HepG2 (cell line): ENCODE measurements around the gene COPS3. TPM values are rescaled to one million over a fixed set of nuclear protein-coding genes. Genes with fewer than 3 reads are reported as not detected.

Experiments
- ATAC-seq: fragments of 200-7000 bp; cut with Tn5 transposase; 3 replicates; pipeline ENCODE4 v1.9.1; 2020; ENCODE audit warnings: mild to moderate bottlenecking, moderate library complexity
- BruUV-seq: library from RNA; stranded (reverse); fragments of 400-500 nt; replicated peaks from 2 replicates; lab custom pipeline; 2021; lab: Mats Ljungman, UMichigan
- CTCF ChIA-PET: fragments of 300-600 bp; formaldehyde crosslinking; extraction: SDS; loops from one replicate; lab custom pipeline; 2021; ENCODE audit warnings: low total read pairs, inconsistent platforms, low intra/inter-chr PET ratio; lab: Yijun Ruan, JAX
- POLR2A ChIA-PET: fragments of 350-600 bp; sonication (Branson Sonifier 250); formaldehyde crosslinking; loops from one replicate; lab custom pipeline; 2020; ENCODE audit warnings: antibody characterized with exemption, inconsistent platforms; lab: Yijun Ruan, JAX
- DNase-seq: peaks from one replicate; pipeline ENCODE4 v3.0.0-alpha.2; 2015; ENCODE audit warnings: low spot score
- FAIRE-seq: peaks from 3 replicates; lab custom pipeline; 2011; peaks lifted over from hg19 to GRCh38; lab: Jason Lieb, UNC
- H2AFZ ChIP-seq: one replicate; pipeline ENCODE4 v1.6.1; 2011; ENCODE audit warnings: low read length, inconsistent platforms
- H3K27ac ChIP-seq: fragments of 300-600 bp; 3 replicates; pipeline ENCODE4 v1.8.0; 2011; ENCODE audit warnings: mixed run types, mild to moderate bottlenecking, mixed read lengths, low read length, inconsistent platforms; ENCODE audit not compliant: insufficient read depth; ENCODE audit errors: extremely low read length
- H3K27me3 ChIP-seq, 2 experiments: fragments of 200-600 bp in 1 of 2; 2 replicates in 1 of 2; 3 replicates in 1 of 2; pipeline versions ENCODE4 v1.6.0 to v1.8.0; 2011; ENCODE audit warnings: low read length in 2 of 2, mild to moderate bottlenecking in 2 of 2, moderate library complexity in 2 of 2, inconsistent platforms in 1 of 2; ENCODE audit not compliant: insufficient read depth in 2 of 2, control insufficient read depth in 1 of 2
- H3K36me3 ChIP-seq, 2 experiments: fragments of 200-600 bp in 1 of 2; replicated peaks in 1 of 2; 2 replicates in 1 of 2; 3 replicates in 1 of 2; pipeline versions ENCODE4 v1.5.1 to v1.8.0; 2011; ENCODE audit warnings: low read length in 2 of 2, inconsistent platforms in 1 of 2; ENCODE audit not compliant: insufficient read depth in 2 of 2, control insufficient read depth in 1 of 2
- H3K4me1 ChIP-seq: 2 replicates; pipeline ENCODE4 v1.5.1; 2012; ENCODE audit warnings: low read length, inconsistent platforms; ENCODE audit not compliant: insufficient read depth
- H3K4me2 ChIP-seq: 2 replicates; pipeline ENCODE4 v1.6.0; 2011; ENCODE audit warnings: low read depth, low read length, inconsistent platforms
- H3K4me3 ChIP-seq, 3 experiments: fragments of 200-600 bp in 1 of 3; sonication (generic), shearing (Covaris generic) in 1 of 3; replicated peaks in 1 of 3; 2 replicates each; pipeline ENCODE4 v1.5.1; 2011 to 2016; ENCODE audit warnings: low read length in 3 of 3, inconsistent platforms in 2 of 3, low read depth in 2 of 3, mild to moderate bottlenecking in 2 of 3, control low read depth in 1 of 3, mixed read lengths in 1 of 3; ENCODE audit not compliant: insufficient read depth in 1 of 3
- H3K79me2 ChIP-seq: one replicate; pipeline ENCODE4 v1.6.1; 2011; ENCODE audit warnings: low read length, inconsistent platforms; ENCODE audit not compliant: insufficient read depth
- H3K9ac ChIP-seq: 2 replicates; pipeline ENCODE4 v1.6.0; 2011; ENCODE audit warnings: mild to moderate bottlenecking, low read depth, low read length, inconsistent platforms; ENCODE audit not compliant: insufficient read depth
- H3K9me3 ChIP-seq: 2 replicates; pipeline ENCODE4 v1.5.1; 2012; ENCODE audit warnings: mild to moderate bottlenecking, low read length
- H4K20me1 ChIP-seq: 2 replicates; pipeline ENCODE4 v1.6.0; 2011; ENCODE audit warnings: inconsistent platforms, mild to moderate bottlenecking, low read length, moderate library complexity; ENCODE audit not compliant: insufficient read depth
- ATF5 ChIP-seq: sonication (generic); formaldehyde crosslinking; IDR thresholded peaks from 2 replicates; pipeline ENCODE4 v1.4.0; 2020; ENCODE audit warnings: mild to moderate bottlenecking, low read depth, missing genetic modification reagents
- HDAC1 ChIP-seq: sonication (generic); formaldehyde crosslinking; IDR thresholded peaks from 2 replicates; pipeline ENCODE4 v1.5.1; 2020; ENCODE audit warnings: mild to moderate bottlenecking, missing genetic modification reagents
- MBD4 ChIP-seq: IDR thresholded peaks from 2 replicates; pipeline ENCODE4 v1.6.1; 2012; ENCODE audit warnings: low read length, inconsistent platforms, borderline replicate concordance
- NONO ChIP-seq, 2 experiments: fragments of 450-650 bp in 1 of 2; sonication (generic) in 1 of 2; formaldehyde crosslinking in 1 of 2; IDR thresholded peaks in 1 of 2; conservative IDR thresholded peaks in 1 of 2; 2 replicates each; pipeline versions ENCODE4 v1.6.1 to v1.8.0; 2017 to 2022; ENCODE audit warnings: mild to moderate bottlenecking in 1 of 2, missing genetic modification reagents in 1 of 2, moderate library complexity in 1 of 2
- PBX2 ChIP-seq: IDR thresholded peaks from 2 replicates; pipeline ENCODE4 v1.6.1; 2016; ENCODE audit warnings: control low read depth
- PHF5A ChIP-seq: IDR thresholded peaks from one replicate; pipeline ENCODE4 v1.6.1; 2018; ENCODE audit warnings: low read depth, missing genetic modification reagents; ENCODE audit not compliant: unreplicated experiment
- RARA ChIP-seq: IDR thresholded peaks from 2 replicates; pipeline ENCODE4 v1.6.1; 2016; ENCODE audit warnings: missing genetic modification reagents, missing compliant biosample characterization
- ZIK1 ChIP-seq: sonication (generic); formaldehyde crosslinking; IDR thresholded peaks from 2 replicates; pipeline ENCODE4 v1.5.0; 2020; ENCODE audit warnings: mild to moderate bottlenecking, low read depth, missing genetic modification reagents, borderline replicate concordance
- ZNF274 ChIP-seq: sonication (generic); formaldehyde crosslinking; IDR thresholded peaks from 2 replicates; pipeline ENCODE4 v1.5.1; 2020; ENCODE audit warnings: mild to moderate bottlenecking, missing genetic modification reagents
- ZNF451 ChIP-seq: sonication (generic); formaldehyde crosslinking; IDR thresholded peaks from 2 replicates; pipeline ENCODE4 v1.5.0; 2020; ENCODE audit warnings: mild to moderate bottlenecking, missing genetic modification reagents
- ZNF775 ChIP-seq: sonication (generic); formaldehyde crosslinking; IDR thresholded peaks from 2 replicates; pipeline ENCODE4 v1.4.0; 2020; ENCODE audit warnings: missing genetic modification reagents, mild to moderate bottlenecking, moderate library complexity, borderline replicate concordance
- ZSCAN9 ChIP-seq: IDR thresholded peaks from 2 replicates; pipeline ENCODE4 v1.6.1; 2016; ENCODE audit warnings: borderline replicate concordance
- WGBS: methylation state at CpG from one replicate; pipeline ENCODE4 v1.1.6; 2017; ENCODE audit warnings: low lambda C conversion rate; 5-methylcytosine and 5-hydroxymethylcytosine counted together
- in situ Hi-C: cut with HindIII; loops from 2 replicates; pipeline ENCODE4 v1.10.0; 2017; ENCODE audit warnings: low pct_unique_long_range_greater_than_20kb; ENCODE audit not compliant: extremely low pct_ligation_motif_present
- intact Hi-C: fragments of 100-400 bp; cut with micrococcal nuclease; formaldehyde crosslinking; loops from one replicate; pipeline ENCODE4 v1.10.0; 2022; ENCODE audit not compliant: unreplicated experiment
- polyA plus RNA-seq, 8 experiments: library from polyadenylated mRNA; depleted of rRNA in 3 of 8; stranded (reverse) in 7 of 8; unstranded in 1 of 8; fragments of >200 nt; fragmentation: Illumina TruSeq in 4 of 8; extraction: Trizol in 4 of 8; gene quantifications; 2 replicates each; pipeline versions ENCODE4 v1.2.1 to v1.2.3, GENCODE V29; 2011 to 2016; ENCODE audit warnings: low read depth in 4 of 8, missing spikeins in 1 of 8, mixed read lengths in 1 of 8; ENCODE audit not compliant: insufficient read depth in 1 of 8
- total RNA-seq, 5 experiments: library from RNA; depleted of rRNA; stranded (reverse); fragments of >200 nt; fragmentation: Illumina TruSeq; extraction: Trizol; gene quantifications; 2 replicates each; pipeline ENCODE4 v1.2.3, GENCODE V29; 2016; ENCODE audit warnings: low read depth in 1 of 5
- TF ChIP-seq, protein P1 (sequence below): sonication (generic); formaldehyde crosslinking; IDR thresholded peaks from 2 replicates; pipeline ENCODE4 v1.5.0; 2020; ENCODE audit warnings: mild to moderate bottlenecking, missing genetic modification reagents
- TF ChIP-seq, protein P2 (sequence below): sonication (generic); formaldehyde crosslinking; IDR thresholded peaks from 2 replicates; pipeline ENCODE4 v1.4.0; 2020; ENCODE audit warnings: missing genetic modification reagents, mild to moderate bottlenecking, borderline replicate concordance
- TF ChIP-seq, protein P3 (sequence below): sonication (generic); formaldehyde crosslinking; IDR thresholded peaks from 2 replicates; pipeline ENCODE4 v1.8.0; 2022; ENCODE audit warnings: missing genetic modification reagents, mild to moderate bottlenecking, inconsistent platforms, borderline replicate concordance
- TF ChIP-seq, protein P4 (sequence below): sonication (generic); formaldehyde crosslinking; IDR thresholded peaks from 2 replicates; pipeline ENCODE4 v1.4.0; 2020; ENCODE audit warnings: missing genetic modification reagents

COPS3 gene
- total and polyA plus RNA-seq, 2 of the 13 experiments (the other 11 are each of a cell fraction or from before 2014, with no cell fraction given): 46.3 to 103 TPM

GRCh38 chr17:17324616-17325015 is 43.6 kb upstream of the COPS3 start:
- ATAC-seq (no peak), DNase-seq (no peak), FAIRE-seq (no peak)
- H3K79me2 ChIP-seq: no peaks in the 10 kb centered on the region
- 56% methylated on average over 8 of the region's 8 CpGs for WGBS
- no peak overlapping the region for H3K27ac ChIP-seq
- H2AFZ ChIP-seq: no peak overlapping the region
- no peaks in the 10 kb centered on the region for H3K36me3 ChIP-seq
- BruUV-seq: no TSS peak
- no peaks in the 10 kb centered on the region for H3K4me1 ChIP-seq
- in situ Hi-C loops: no loop called here
- ChIA-PET POLR2A (no interaction called here), CTCF (no interaction called here)
- no peaks in the 10 kb centered on the region for H3K9me3 ChIP-seq
- H3K4me2 ChIP-seq: no peak overlapping the region
- H3K4me3 ChIP-seq: no peak overlapping the region
- intact Hi-C loops: no loop called here
- H3K27me3 ChIP-seq: peaks cover 2 to 11% of the 10 kb centered on the region in 2 experiments; a peak in 3 of 5 replicates
- no peak overlapping the region for H3K9ac ChIP-seq
- no peaks in the 10 kb centered on the region for H4K20me1 ChIP-seq
- TF ChIP-seq HDAC1 (CRISPR knock-in tag) (no peak), ZIK1 (CRISPR knock-in tag) (no peak), PHF5A (CRISPR knock-in tag) (no peak), ZSCAN9 (no peak), RARA (CRISPR knock-in tag) (no peak), PBX2 (CRISPR knock-in tag) (no peak), ZNF775 (CRISPR knock-in tag) (no peak), NONO (IDR thresholded peaks at IDR 0.05) (no peak), NONO (CRISPR knock-in tag; conservative IDR thresholded peaks at IDR 0.05) (no peak), MBD4 (no peak), ZNF274 (CRISPR knock-in tag) (no peak), ATF5 (CRISPR knock-in tag) (no peak), ZNF451 (CRISPR knock-in tag) (no peak)
- TF ChIP-seq, protein P1, sequence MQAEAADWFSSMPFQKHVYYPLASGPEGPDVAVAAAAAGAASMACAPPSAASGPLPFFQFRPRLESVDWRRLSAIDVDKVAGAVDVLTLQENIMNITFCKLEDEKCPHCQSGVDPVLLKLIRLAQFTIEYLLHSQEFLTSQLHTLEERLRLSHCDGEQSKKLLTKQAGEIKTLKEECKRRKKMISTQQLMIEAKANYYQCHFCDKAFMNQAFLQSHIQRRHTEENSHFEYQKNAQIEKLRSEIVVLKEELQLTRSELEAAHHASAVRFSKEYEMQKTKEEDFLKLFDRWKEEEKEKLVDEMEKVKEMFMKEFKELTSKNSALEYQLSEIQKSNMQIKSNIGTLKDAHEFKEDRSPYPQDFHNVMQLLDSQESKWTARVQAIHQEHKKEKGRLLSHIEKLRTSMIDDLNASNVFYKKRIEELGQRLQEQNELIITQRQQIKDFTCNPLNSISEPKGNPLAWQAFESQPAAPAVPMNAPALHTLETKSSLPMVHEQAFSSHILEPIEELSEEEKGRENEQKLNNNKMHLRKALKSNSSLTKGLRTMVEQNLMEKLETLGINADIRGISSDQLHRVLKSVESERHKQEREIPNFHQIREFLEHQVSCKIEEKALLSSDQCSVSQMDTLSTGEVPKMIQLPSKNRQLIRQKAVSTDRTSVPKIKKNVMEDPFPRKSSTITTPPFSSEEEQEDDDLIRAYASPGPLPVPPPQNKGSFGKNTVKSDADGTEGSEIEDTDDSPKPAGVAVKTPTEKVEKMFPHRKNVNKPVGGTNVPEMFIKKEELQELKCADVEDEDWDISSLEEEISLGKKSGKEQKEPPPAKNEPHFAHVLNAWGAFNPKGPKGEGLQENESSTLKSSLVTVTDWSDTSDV (CRISPR knock-in tag): no peak
- TF ChIP-seq, protein P2, sequence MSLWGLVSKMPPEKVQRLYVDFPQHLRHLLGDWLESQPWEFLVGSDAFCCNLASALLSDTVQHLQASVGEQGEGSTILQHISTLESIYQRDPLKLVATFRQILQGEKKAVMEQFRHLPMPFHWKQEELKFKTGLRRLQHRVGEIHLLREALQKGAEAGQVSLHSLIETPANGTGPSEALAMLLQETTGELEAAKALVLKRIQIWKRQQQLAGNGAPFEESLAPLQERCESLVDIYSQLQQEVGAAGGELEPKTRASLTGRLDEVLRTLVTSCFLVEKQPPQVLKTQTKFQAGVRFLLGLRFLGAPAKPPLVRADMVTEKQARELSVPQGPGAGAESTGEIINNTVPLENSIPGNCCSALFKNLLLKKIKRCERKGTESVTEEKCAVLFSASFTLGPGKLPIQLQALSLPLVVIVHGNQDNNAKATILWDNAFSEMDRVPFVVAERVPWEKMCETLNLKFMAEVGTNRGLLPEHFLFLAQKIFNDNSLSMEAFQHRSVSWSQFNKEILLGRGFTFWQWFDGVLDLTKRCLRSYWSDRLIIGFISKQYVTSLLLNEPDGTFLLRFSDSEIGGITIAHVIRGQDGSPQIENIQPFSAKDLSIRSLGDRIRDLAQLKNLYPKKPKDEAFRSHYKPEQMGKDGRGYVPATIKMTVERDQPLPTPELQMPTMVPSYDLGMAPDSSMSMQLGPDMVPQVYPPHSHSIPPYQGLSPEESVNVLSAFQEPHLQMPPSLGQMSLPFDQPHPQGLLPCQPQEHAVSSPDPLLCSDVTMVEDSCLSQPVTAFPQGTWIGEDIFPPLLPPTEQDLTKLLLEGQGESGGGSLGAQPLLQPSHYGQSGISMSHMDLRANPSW: no peak
- TF ChIP-seq, protein P3, sequence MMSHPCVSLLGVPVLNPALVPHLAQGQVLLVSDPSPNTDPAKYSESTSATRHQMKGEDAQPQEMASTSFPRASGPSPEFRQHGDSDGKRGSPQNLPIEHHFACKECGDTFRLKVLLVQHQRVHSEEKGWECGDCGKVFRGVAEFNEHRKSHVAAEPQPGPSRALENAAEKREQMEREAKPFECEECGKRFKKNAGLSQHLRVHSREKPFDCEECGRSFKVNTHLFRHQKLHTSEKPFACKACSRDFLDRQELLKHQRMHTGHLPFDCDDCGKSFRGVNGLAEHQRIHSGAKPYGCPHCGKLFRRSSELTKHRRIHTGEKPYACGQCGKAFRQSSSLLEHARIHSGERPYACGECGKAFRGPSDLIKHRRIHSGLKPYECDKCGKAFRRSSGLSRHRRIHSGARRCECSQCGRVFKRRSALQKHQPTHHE: no peak
- TF ChIP-seq, protein P4, sequence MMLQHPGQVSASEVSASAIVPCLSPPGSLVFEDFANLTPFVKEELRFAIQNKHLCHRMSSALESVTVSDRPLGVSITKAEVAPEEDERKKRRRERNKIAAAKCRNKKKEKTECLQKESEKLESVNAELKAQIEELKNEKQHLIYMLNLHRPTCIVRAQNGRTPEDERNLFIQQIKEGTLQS: no peak
